Endodermal cell (in vitro differentiated cells): ENCODE data around the gene GRIA4. TPM values are rescaled to one million over a fixed set of nuclear protein-coding genes. Genes with fewer than 3 reads are reported as not detected.

Experiments
- DNase-seq: peaks from one replicate; pipeline ENCODE4 v3.0.0-alpha.2; 2017
- H3K27ac ChIP-seq: 2 replicates; pipeline ENCODE4 v1.5.1; 2013; ENCODE audit warnings: mild to moderate bottlenecking, low read depth, low read length, moderate library complexity
- H3K27me3 ChIP-seq: 2 replicates; pipeline ENCODE4 v1.6.1; 2013; ENCODE audit warnings: mild to moderate bottlenecking, low read length, moderate library complexity; ENCODE audit not compliant: insufficient read depth, control insufficient read depth, poor library complexity, severe bottlenecking
- H3K36me3 ChIP-seq: 2 replicates; pipeline ENCODE4 v1.7.0; 2013; ENCODE audit warnings: mild to moderate bottlenecking, low read length, moderate library complexity; ENCODE audit not compliant: control insufficient read depth, insufficient read depth
- H3K4me1 ChIP-seq: one replicate; pipeline ENCODE4 v1.7.0; 2013; ENCODE audit warnings: low read length; ENCODE audit not compliant: control insufficient read depth, insufficient read depth
- H3K4me3 ChIP-seq: 2 replicates; pipeline ENCODE4 v1.5.1; 2013; ENCODE audit warnings: mild to moderate bottlenecking, low read length, moderate library complexity
- H3K9ac ChIP-seq: 2 replicates; pipeline ENCODE4 v1.6.1; 2013; ENCODE audit warnings: mild to moderate bottlenecking, low read length, moderate library complexity; ENCODE audit not compliant: poor library complexity, severe bottlenecking; ENCODE audit errors: extremely low read depth
- H3K9me3 ChIP-seq: 2 replicates; pipeline ENCODE4 v1.6.1; 2013; ENCODE audit warnings: mild to moderate bottlenecking, low read length, moderate library complexity; ENCODE audit not compliant: control insufficient read depth
- H3K27ac Mint-ChIP-seq: 2 replicates; pipeline ENCODE4 v1.8.0; 2020; ENCODE audit warnings: mixed read lengths
- H3K27me3 Mint-ChIP-seq: 2 replicates; pipeline ENCODE4 v1.8.0; 2021; ENCODE audit warnings: mild to moderate bottlenecking, mixed read lengths; ENCODE audit not compliant: insufficient read depth
- H3K36me3 Mint-ChIP-seq: 2 replicates; pipeline ENCODE4 v1.8.0; 2020; ENCODE audit warnings: low read depth, mixed read lengths
- H3K4me1 Mint-ChIP-seq: 2 replicates; pipeline ENCODE4 v1.8.0; 2020; ENCODE audit warnings: mixed read lengths
- H3K4me3 Mint-ChIP-seq: 2 replicates; pipeline ENCODE4 v1.8.0; 2020; ENCODE audit warnings: mild to moderate bottlenecking, moderate library complexity, mixed read lengths
- H3K9me3 Mint-ChIP-seq: 2 replicates; pipeline ENCODE4 v1.8.0; 2020; ENCODE audit warnings: mild to moderate bottlenecking, mixed read lengths
- CTCF ChIP-seq: fragments of 200-600 bp; sonication (generic); conservative IDR thresholded peaks from 2 replicates; pipeline ENCODE4 v1.5.0; 2021; ENCODE audit warnings: antibody characterized with exemption, mild to moderate bottlenecking
- WGBS, 2 experiments: methylation state at CpG; one replicate each; pipeline versions ENCODE4 v1.1.5 to v1.1.7; 2013; ENCODE audit warnings: missing lambda C conversion rate in 2 of 2, mixed read lengths in 1 of 2; ENCODE audit not compliant: insufficient coverage in 1 of 2, insufficient read length in 1 of 2; 5-methylcytosine and 5-hydroxymethylcytosine counted together
- total RNA-seq, 2 donors: library from RNA; stranded (reverse); fragmentation: NEBNext Ultra II Directional in 1 of 2; extraction: Animal tissue kit (Norgen Biotek cat#: 25700) in 1 of 2; gene quantifications; 2 replicates in 1 of 2; 3 replicates in 1 of 2; pipeline ENCODE4 v1.2.1, GENCODE V29; 2021

GRIA4 gene
- total RNA-seq, 2 donors from 2014 or later, result 0.18 to 0.37 TPM

GRCh38 chr11:105690467-105690866, 80.6 kb downstream of the GRIA4 start:
- Mint-ChIP-seq H3K4me1 (no peaks in the 10 kb centered on the region), H3K4me3 (no peak overlapping the region), H3K27ac (no peak overlapping the region), H3K36me3 (no peaks in the 10 kb centered on the region), H3K9me3 (no peaks in the 10 kb centered on the region), H3K27me3 (no peaks in the 10 kb centered on the region)
- Histone ChIP-seq H3K36me3 (no peaks in the 10 kb centered on the region), H3K27me3 (no peaks in the 10 kb centered on the region), H3K4me1 (no peaks in the 10 kb centered on the region), H3K9me3 (no peaks in the 10 kb centered on the region), H3K27ac (no peak overlapping the region), H3K4me3 (no peak overlapping the region), H3K9ac (no peak overlapping the region)
- no peak for TF ChIP-seq CTCF
- no CpG with 5 or more reads among the region's 1 CpG for WGBS, 2 experiments
- no peak for DNase-seq

- Histone ChIP-seq H3K9ac (no peak overlapping the region), H3K4me3 (no peak overlapping the region), H3K27me3 (no peaks in the 10 kb centered on the region), H3K9me3 (no peaks in the 10 kb centered on the region), H3K27ac (no peak overlapping the region), H3K4me1 (no peaks in the 10 kb centered on the region), H3K36me3 (no peaks in the 10 kb centered on the region)
- Mint-ChIP-seq H3K4me3 (no peak overlapping the region), H3K9me3 (no peaks in the 10 kb centered on the region), H3K27ac (no peak overlapping the region), H3K27me3 (no peaks in the 10 kb centered on the region), H3K36me3 (no peaks in the 10 kb centered on the region), H3K4me1 (no peaks in the 10 kb centered on the region)
- WGBS, 2 experiments, result 83% methylated on average over 2 of the region's 2 CpGs; no CpG with 5 or more reads in 1 of the 2 experiments
- TF ChIP-seq CTCF, result no peak
- DNase-seq, result no peak
These were observed 83.3 kb downstream of the GRIA4 start for GRCh38 chr11:105693075-105693759.

GRCh38 chr11:105696000-105696399, 86.1 kb downstream of the GRIA4 start:
- H3K9me3 ChIP-seq, result no peaks in the 10 kb centered on the region
- Mint-ChIP-seq H3K27ac (no peak overlapping the region), H3K27me3 (no peaks in the 10 kb centered on the region), H3K4me3 (no peak overlapping the region), H3K36me3 (no peaks in the 10 kb centered on the region), H3K4me1 (no peaks in the 10 kb centered on the region), H3K9me3 (no peaks in the 10 kb centered on the region)
- no peak overlapping the region for H3K27ac ChIP-seq
- no peaks in the 10 kb centered on the region for H3K36me3 ChIP-seq
- TF ChIP-seq CTCF, result no peak
- H3K4me1 ChIP-seq, result no peaks in the 10 kb centered on the region
- no peaks in the 10 kb centered on the region for H3K27me3 ChIP-seq
- DNase-seq, result no peak
- H3K9ac ChIP-seq, result no peak overlapping the region
- H3K4me3 ChIP-seq, result no peak overlapping the region
- 98 to 100% methylated on average over 1 to 2 of the region's 2 CpGs for WGBS, 2 experiments
